CD4-positive, CD25-positive, alpha-beta regulatory T cell (primary cell): Measurements from ENCODE around the gene POU3F4. TPM values are rescaled to one million over a fixed set of nuclear protein-coding genes. Genes with fewer than 3 reads are reported as not detected.

ENCODE experiments used
- ATAC-seq, 2 donors: fragments of 150-1000 bp; cut with Tn5 transposase; one replicate each; pipeline ENCODE4 v1.10.0; 2021; ENCODE audit warnings: low read depth in 2 of 2, moderate number of reproducible peaks in 2 of 2, moderate library complexity in 1 of 2
- DNase-seq, 3 donors: peaks; one replicate each; pipeline versions ENCODE4 v3.0.0 to v3.0.0-alpha.2; 2012 to 2022; ENCODE audit warnings: mixed read lengths in 1 of 3
- H3K27ac ChIP-seq: one replicate; pipeline ENCODE4 v1.7.0; 2013; ENCODE audit warnings: mild to moderate bottlenecking, low read length; ENCODE audit not compliant: insufficient read depth, poor library complexity, severe bottlenecking
- H3K27me3 ChIP-seq: one replicate; pipeline ENCODE4 v1.7.0; 2013; ENCODE audit warnings: low read length; ENCODE audit not compliant: control insufficient read depth, insufficient read depth
- H3K36me3 ChIP-seq: one replicate; pipeline ENCODE4 v1.7.0; 2013; ENCODE audit warnings: mild to moderate bottlenecking, low read length, moderate library complexity; ENCODE audit not compliant: control insufficient read depth, insufficient read depth
- H3K4me1 ChIP-seq: 2 replicates; pipeline ENCODE4 v1.7.0; 2013; ENCODE audit warnings: mild to moderate bottlenecking, low read length; ENCODE audit not compliant: insufficient read depth, control insufficient read depth, poor library complexity, severe bottlenecking
- H3K4me3 ChIP-seq: one replicate; pipeline ENCODE4 v1.7.0; 2013; ENCODE audit warnings: low read depth, mild to moderate bottlenecking, low read length, moderate library complexity
- H3K9me3 ChIP-seq, 2 experiments: 1 replicate in 1 of 2; 2 replicates in 1 of 2; pipeline ENCODE4 v1.7.0; 2013; ENCODE audit warnings: low read length in 2 of 2, mild to moderate bottlenecking in 1 of 2, moderate library complexity in 1 of 2; ENCODE audit not compliant: control insufficient read depth in 2 of 2
- H3K27ac Mint-ChIP-seq, 3 donors: one replicate each; pipeline ENCODE4 v1.8.0; 2020 to 2022; ENCODE audit warnings: mild to moderate bottlenecking in 3 of 3, mixed read lengths in 3 of 3, moderate library complexity in 2 of 3
- H3K27me3 Mint-ChIP-seq: one replicate; pipeline ENCODE4 v1.8.0; 2022; ENCODE audit warnings: mild to moderate bottlenecking, mixed read lengths
- H3K36me3 Mint-ChIP-seq: one replicate; pipeline ENCODE4 v1.8.0; 2020; ENCODE audit warnings: mixed read lengths
- H3K4me1 Mint-ChIP-seq, 4 donors: one replicate each; pipeline ENCODE4 v1.8.0; 2020 to 2022; ENCODE audit warnings: mixed read lengths in 4 of 4, mild to moderate bottlenecking in 1 of 4
- H3K4me3 Mint-ChIP-seq, 4 donors: one replicate each; pipeline ENCODE4 v1.8.0; 2020 to 2022; ENCODE audit warnings: mild to moderate bottlenecking in 4 of 4, mixed read lengths in 4 of 4, moderate library complexity in 3 of 4
- H3K9me3 Mint-ChIP-seq, 7 donors: one replicate each; pipeline ENCODE4 v1.8.0; 2020 to 2022; ENCODE audit warnings: mixed read lengths in 7 of 7, mild to moderate bottlenecking in 3 of 7, moderate library complexity in 2 of 7
- polyA plus RNA-seq, 4 donors: library from polyadenylated mRNA; unstranded; fragments of 300-500 nt; fragmentation: Illumina TruSeq; gene quantifications; one replicate each; pipeline ENCODE4 v1.2.3, GENCODE V29; 2021
- total RNA-seq: library from RNA; stranded (reverse); gene quantifications from one replicate; pipeline ENCODE4 v1.2.3, GENCODE V29; 2022

The POU3F4 gene
- total and polyA plus RNA-seq, 5 donors from 2014 or later: not detected

- Mint-ChIP-seq H3K27ac (no peak overlapping the region), H3K4me1 (no peaks in the 10 kb centered on the region)
- peak overlapping the region; percentile 51 for H3K4me3 ChIP-seq
These were observed 27.5 kb downstream of the POU3F4 start for GRCh38 chrX:83535417-83536196.

More at GRCh38 chrX:83535417-83536196, 27.5 kb downstream of the POU3F4 start:
- Histone ChIP-seq H3K27ac (no peak overlapping the region), H3K27me3 (no peaks in the 10 kb centered on the region), H3K36me3 (no peaks in the 10 kb centered on the region), H3K4me1 (no peaks in the 10 kb centered on the region), H3K9me3 (no peaks in the 10 kb centered on the region)
- no peaks in the 10 kb centered on the region for H3K9me3 Mint-ChIP-seq
- H3K36me3 Mint-ChIP-seq: no peaks in the 10 kb centered on the region
- DNase-seq (peak in 1 of 3 donors; percentile 2), ATAC-seq (no peak)
- no peaks in the 10 kb centered on the region for H3K27me3 Mint-ChIP-seq
- peak overlapping the region; percentile 47 to 66 (median 56) for H3K4me3 Mint-ChIP-seq
